GM21360 (cell line): ENCODE results near the gene TBPL1.
"Not testable (repeated sequence)": the region's sequence is repeated elsewhere in the genome, so short reads cannot be mapped to it uniquely, and the experiment has no call there.

Experiments used
- ATAC-seq: cut with Tn5 transposase; IDR thresholded peaks from one replicate; pipeline ENCODE4 v1.9.1; 2021; ENCODE audit warnings: mild to moderate bottlenecking, moderate library complexity; ENCODE audit not compliant: unreplicated experiment

Gene TBPL1

GRCh38 chr6:133951881-133952814, 876 bp upstream of the TBPL1 start:
- ATAC-seq = peak; percentile 43

GRCh38 chr6:133953634-133954415, 801 bp downstream of the TBPL1 start:
- no peak for ATAC-seq

- ATAC-seq = no peak
These were observed 1.9 kb downstream of the TBPL1 start for GRCh38 chr6:133954657-133955576.

- no peak for ATAC-seq
These were observed 2.8 kb downstream of the TBPL1 start for GRCh38 chr6:133955582-133956415.

- no peak for ATAC-seq
These were observed 3.5 kb downstream of the TBPL1 start for GRCh38 chr6:133956416-133957049.

GRCh38 chr6:133957227-133957626, 4.2 kb downstream of the TBPL1 start:
- no peak for ATAC-seq

- ATAC-seq = no peak
These were observed 4.8 kb downstream of the TBPL1 start for GRCh38 chr6:133957780-133958242.

- ATAC-seq = no peak
These were observed 5.8 kb downstream of the TBPL1 start for GRCh38 chr6:133958791-133959190.

GRCh38 chr6:133959667-133960368, 6.8 kb downstream of the TBPL1 start:
- ATAC-seq = no peak

- no peak for ATAC-seq
These were observed 8.8 kb downstream of the TBPL1 start for GRCh38 chr6:133961831-133962230.

GRCh38 chr6:133964052-133964451, 11.0 kb downstream of the TBPL1 start:
- no peak for ATAC-seq

- ATAC-seq = no peak
These were observed 11.7 kb downstream of the TBPL1 start for GRCh38 chr6:133964702-133965101.

GRCh38 chr6:133965817-133966360, 12.9 kb downstream of the TBPL1 start:
- no peak for ATAC-seq

- peak; percentile 84 for ATAC-seq
These were observed 13.8 kb downstream of the TBPL1 start for GRCh38 chr6:133966654-133967329.

GRCh38 chr6:133967347-133967746, 14.3 kb downstream of the TBPL1 start:
- ATAC-seq = no peak

- ATAC-seq = not testable (repeated sequence)
These were observed 14.8 kb downstream of the TBPL1 start for GRCh38 chr6:133967835-133968234.

- no peak for ATAC-seq
These were observed 16.4 kb downstream of the TBPL1 start for GRCh38 chr6:133969285-133969920.
